Glutamatergic neuron (in vitro differentiated cells): ENCODE data around the gene RBM24. TPM values are rescaled to one million over a fixed set of nuclear protein-coding genes. Genes with fewer than 3 reads are reported as not detected.

Experiments used
- DNase-seq: peaks from one replicate; pipeline ENCODE4 v3.0.0; 2022
- H3K27ac Mint-ChIP-seq: one replicate; pipeline ENCODE4 v1.8.0; 2020; ENCODE audit warnings: mild to moderate bottlenecking, mixed read lengths, inconsistent platforms; ENCODE audit not compliant: unreplicated experiment
- H3K27me3 Mint-ChIP-seq: one replicate; pipeline ENCODE4 v1.8.0; 2020; ENCODE audit warnings: mild to moderate bottlenecking, moderate library complexity, mixed read lengths, inconsistent platforms; ENCODE audit not compliant: unreplicated experiment
- H3K36me3 Mint-ChIP-seq: one replicate; pipeline ENCODE4 v1.8.0; 2020; ENCODE audit warnings: mild to moderate bottlenecking, mixed read lengths, inconsistent platforms; ENCODE audit not compliant: unreplicated experiment
- H3K4me1 Mint-ChIP-seq: one replicate; pipeline ENCODE4 v1.8.0; 2020; ENCODE audit warnings: mild to moderate bottlenecking, low read depth, mixed read lengths, inconsistent platforms; ENCODE audit not compliant: unreplicated experiment
- H3K4me3 Mint-ChIP-seq: one replicate; pipeline ENCODE4 v1.8.0; 2020; ENCODE audit warnings: mild to moderate bottlenecking, mixed read lengths, inconsistent platforms; ENCODE audit not compliant: unreplicated experiment
- H3K9me3 Mint-ChIP-seq: one replicate; pipeline ENCODE4 v1.8.0; 2020; ENCODE audit warnings: mild to moderate bottlenecking, moderate library complexity, mixed read lengths, inconsistent platforms; ENCODE audit not compliant: unreplicated experiment
- CTCF ChIP-seq: fragments of 200-600 bp; sonication (generic); IDR thresholded peaks from one replicate; pipeline ENCODE4 v1.5.0; 2021; ENCODE audit not compliant: partially characterized antibody, unreplicated experiment
- total RNA-seq: library from RNA; stranded (reverse); fragmentation: NEBNext Ultra II Directional; extraction: Animal tissue kit (Norgen Biotek cat#: 25700); gene quantifications from one replicate; pipeline ENCODE4 v1.2.1, GENCODE V29; 2021; ENCODE audit not compliant: unreplicated experiment

The RBM24 gene
- total RNA-seq, 1 donor from 2014 or later, result 4.9 TPM

- Mint-ChIP-seq H3K27me3 (no peaks in the 10 kb centered on the region), H3K27ac (no peak overlapping the region), H3K4me1 (no peaks in the 10 kb centered on the region), H3K9me3 (peaks cover 1% of the 10 kb centered on the region), H3K36me3 (no peaks in the 10 kb centered on the region), H3K4me3 (no peak overlapping the region)
- TF ChIP-seq CTCF, result no peak
- DNase-seq, result no peak
Observed at GRCh38 chr6:17343215-17343614, 62.1 kb downstream of the RBM24 start.

Other genes with a start within 250 kb of the RBM24 start
- not detected for gene STMND1, start 179.3 kb upstream of the RBM24 start, total RNA-seq
- gene CAP2, start 112.2 kb downstream of the RBM24 start, total RNA-seq, result 24.4 TPM